ENCODE data around the gene MYO6.

DNA sequence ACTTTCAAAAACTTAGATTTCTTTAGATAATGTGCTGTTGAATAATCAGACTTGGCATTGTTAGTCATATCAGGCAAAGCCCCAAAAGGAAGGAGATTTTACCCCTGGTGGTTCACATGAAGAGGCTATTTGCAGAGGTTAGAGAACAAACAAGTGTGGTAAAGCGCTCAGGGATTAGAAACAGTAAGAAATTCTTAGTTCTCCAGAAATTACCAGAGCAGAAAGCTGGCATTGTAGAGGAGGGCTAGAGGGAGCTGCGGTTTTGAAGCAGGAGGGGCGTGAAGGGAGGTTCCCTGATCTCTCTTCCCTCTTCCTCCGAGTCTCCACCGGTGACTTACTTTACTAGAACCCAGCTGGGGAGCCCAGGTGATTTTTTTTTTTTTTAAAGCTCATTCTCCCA is 10.2 kb downstream of the MYO6 start:
- TF ChIP-seq, protein P1, sequence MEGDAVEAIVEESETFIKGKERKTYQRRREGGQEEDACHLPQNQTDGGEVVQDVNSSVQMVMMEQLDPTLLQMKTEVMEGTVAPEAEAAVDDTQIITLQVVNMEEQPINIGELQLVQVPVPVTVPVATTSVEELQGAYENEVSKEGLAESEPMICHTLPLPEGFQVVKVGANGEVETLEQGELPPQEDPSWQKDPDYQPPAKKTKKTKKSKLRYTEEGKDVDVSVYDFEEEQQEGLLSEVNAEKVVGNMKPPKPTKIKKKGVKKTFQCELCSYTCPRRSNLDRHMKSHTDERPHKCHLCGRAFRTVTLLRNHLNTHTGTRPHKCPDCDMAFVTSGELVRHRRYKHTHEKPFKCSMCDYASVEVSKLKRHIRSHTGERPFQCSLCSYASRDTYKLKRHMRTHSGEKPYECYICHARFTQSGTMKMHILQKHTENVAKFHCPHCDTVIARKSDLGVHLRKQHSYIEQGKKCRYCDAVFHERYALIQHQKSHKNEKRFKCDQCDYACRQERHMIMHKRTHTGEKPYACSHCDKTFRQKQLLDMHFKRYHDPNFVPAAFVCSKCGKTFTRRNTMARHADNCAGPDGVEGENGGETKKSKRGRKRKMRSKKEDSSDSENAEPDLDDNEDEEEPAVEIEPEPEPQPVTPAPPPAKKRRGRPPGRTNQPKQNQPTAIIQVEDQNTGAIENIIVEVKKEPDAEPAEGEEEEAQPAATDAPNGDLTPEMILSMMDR (IDR thresholded peaks at IDR 0.05; ENCODE audit: low read length) = no peak
- no peak for TF ChIP-seq EZH2 (IDR thresholded peaks at IDR 0.05; ENCODE audit: borderline replicate concordance, low read length)

Data from OCI-LY1 (cell line).